SU-DHL-6 (cell line): Measurements from ENCODE around the gene ABTB2.

ENCODE experiments used
- H2AFZ ChIP-seq: fragments of 200-600 bp; sonication (generic); 2 replicates; pipeline ENCODE4 v1.6.1; 2014; ENCODE audit warnings: low read depth, mild to moderate bottlenecking, moderate library complexity, mixed read lengths, antibody characterized with exemption, low read length; ENCODE audit not compliant: severe bottlenecking
- H3F3A ChIP-seq: fragments of 200-600 bp; shearing (Covaris generic); 2 replicates; pipeline ENCODE4 v1.6.0; 2016; ENCODE audit warnings: antibody characterized with exemption, mild to moderate bottlenecking; ENCODE audit not compliant: insufficient read depth
- H3K27ac ChIP-seq: fragments of 200-600 bp; sonication (generic); 2 replicates; pipeline ENCODE4 v1.5.1; 2016; ENCODE audit warnings: low read depth, mild to moderate bottlenecking, low read length, moderate library complexity, mixed read lengths
- H3K27me3 ChIP-seq: fragments of 200-600 bp; sonication (generic), shearing (Covaris generic); 2 replicates; pipeline ENCODE4 v1.6.0; 2014; ENCODE audit warnings: mild to moderate bottlenecking, low read length
- H3K36me3 ChIP-seq: fragments of 200-600 bp; sonication (generic); 2 replicates; pipeline ENCODE4 v1.6.1; 2014; ENCODE audit warnings: mild to moderate bottlenecking, low read length, mixed read lengths
- H3K4me2 ChIP-seq: fragments of 300-600, 200-600 bp; shearing (Covaris generic), sonication (generic); 2 replicates; pipeline ENCODE4 v1.6.0; 2014; ENCODE audit warnings: low read length, low read depth, mild to moderate bottlenecking; ENCODE audit not compliant: poor library complexity, severe bottlenecking
- H3K4me3 ChIP-seq: fragments of 200-600 bp; sonication (generic); 2 replicates; pipeline ENCODE4 v1.5.1; 2014; ENCODE audit warnings: antibody characterized with exemption, low read length, mild to moderate bottlenecking, mixed read lengths; ENCODE audit not compliant: insufficient read depth, poor library complexity, severe bottlenecking
- H3K79me2 ChIP-seq: fragments of 200-600 bp; sonication (generic); 2 replicates; pipeline ENCODE4 v1.6.1; 2014; ENCODE audit warnings: mild to moderate bottlenecking, low read length, moderate library complexity; ENCODE audit not compliant: insufficient read depth
- H3K9ac ChIP-seq: fragments of 200-600 bp; sonication (generic); 2 replicates; pipeline ENCODE4 v1.7.0; 2014; ENCODE audit warnings: mild to moderate bottlenecking, low read length
- H3K9me2 ChIP-seq: fragments of 200-600 bp; sonication (generic); replicated peaks from 2 replicates; pipeline ENCODE4 v1.6.1; 2014; ENCODE audit warnings: low read length; ENCODE audit not compliant: insufficient read depth
- H3K9me3 ChIP-seq: fragments of 200-600 bp; sonication (generic); 2 replicates; pipeline ENCODE4 v1.6.1; 2014; ENCODE audit warnings: low read length, mixed read lengths; ENCODE audit not compliant: insufficient read depth
- H4K20me1 ChIP-seq: fragments of 200-600 bp; sonication (generic); 2 replicates; pipeline ENCODE4 v1.6.1; 2014; ENCODE audit warnings: low read depth, mild to moderate bottlenecking, antibody characterized with exemption, low read length, moderate library complexity, mixed read lengths
- CTCF ChIP-seq: fragments of 200-600 bp; sonication (generic); IDR thresholded peaks from one replicate; pipeline ENCODE4 v1.5.1; 2017; ENCODE audit warnings: antibody characterized with exemption, mild to moderate bottlenecking, low read length, moderate library complexity; ENCODE audit not compliant: insufficient read depth, poor library complexity, severe bottlenecking
- EZH2phosphoT487 ChIP-seq: fragments of 200-600 bp; sonication (generic), shearing (Covaris generic); conservative IDR thresholded peaks from 2 replicates; pipeline ENCODE4 v1.6.1; 2018; ENCODE audit warnings: mild to moderate bottlenecking, antibody characterized with exemption, low read length, moderate library complexity, mixed read lengths

Gene ABTB2

GRCh38 chr11:34155057-34155756 lies 202.6 kb downstream of the ABTB2 start:
- H3K79me2 ChIP-seq: no peaks in the 10 kb centered on the region
- TF ChIP-seq EZH2phosphoT487 (no peak), CTCF (no peak)
- H3K4me2 ChIP-seq: no peak overlapping the region
- H3F3A ChIP-seq: no peaks in the 10 kb centered on the region
- no peaks in the 10 kb centered on the region for H3K27me3 ChIP-seq
- H2AFZ ChIP-seq: no peak overlapping the region
- H3K4me3 ChIP-seq: no peak overlapping the region
- H3K9me3 ChIP-seq: no peaks in the 10 kb centered on the region
- no peaks in the 10 kb centered on the region for H3K9me2 ChIP-seq
- no peak overlapping the region for H3K27ac ChIP-seq
- H3K9ac ChIP-seq: no peak overlapping the region
- H3K36me3 ChIP-seq: no peaks in the 10 kb centered on the region
- no peaks in the 10 kb centered on the region for H4K20me1 ChIP-seq

- no peaks in the 10 kb centered on the region for H3K27me3 ChIP-seq
- H3K9me2 ChIP-seq: no peaks in the 10 kb centered on the region
- no peak overlapping the region for H3K4me2 ChIP-seq
- no peaks in the 10 kb centered on the region for H3F3A ChIP-seq
- H3K27ac ChIP-seq: no peak overlapping the region
- no peaks in the 10 kb centered on the region for H3K9me3 ChIP-seq
- no peaks in the 10 kb centered on the region for H4K20me1 ChIP-seq
- no peak overlapping the region for H3K4me3 ChIP-seq
- H3K79me2 ChIP-seq: no peaks in the 10 kb centered on the region
- no peak overlapping the region for H3K9ac ChIP-seq
- H3K36me3 ChIP-seq: no peaks in the 10 kb centered on the region
- no peak overlapping the region for H2AFZ ChIP-seq
- no peak for TF ChIP-seq EZH2phosphoT487
- no peak for TF ChIP-seq CTCF
Measured at GRCh38 chr11:34154059-34154875, 203.5 kb downstream of the ABTB2 start.

- no peak overlapping the region for H3K4me2 ChIP-seq
- TF ChIP-seq EZH2phosphoT487: no peak
- no peak for TF ChIP-seq CTCF
- H4K20me1 ChIP-seq: no peaks in the 10 kb centered on the region
- H3K9me2 ChIP-seq: no peaks in the 10 kb centered on the region
- no peak overlapping the region for H3K4me3 ChIP-seq
- H3K9me3 ChIP-seq: no peaks in the 10 kb centered on the region
- no peak overlapping the region for H3K9ac ChIP-seq
- H3F3A ChIP-seq: no peaks in the 10 kb centered on the region
- H2AFZ ChIP-seq: no peak overlapping the region
- no peaks in the 10 kb centered on the region for H3K79me2 ChIP-seq
- no peaks in the 10 kb centered on the region for H3K36me3 ChIP-seq
- H3K27ac ChIP-seq: no peak overlapping the region
- no peaks in the 10 kb centered on the region for H3K27me3 ChIP-seq
Measured at GRCh38 chr11:34151916-34152845, 205.6 kb downstream of the ABTB2 start.
